Astrocyte (in vitro differentiated cells and primary cell): ENCODE results near the gene NCOR2.

Experiments
- EZH2 ChIP-seq: IDR thresholded peaks from 2 replicates; pipeline ENCODE4 v1.6.1; 2012; ENCODE audit warnings: mild to moderate bottlenecking, low read length, inconsistent platforms; ENCODE audit not compliant: insufficient read depth
- TF ChIP-seq, protein P1 (sequence below): IDR thresholded peaks from 2 replicates; pipeline ENCODE4 v1.5.1; 2011; ENCODE audit warnings: low read depth, mild to moderate bottlenecking, inconsistent platforms, low read length, moderate library complexity; ENCODE audit not compliant: insufficient read depth

DNA sequence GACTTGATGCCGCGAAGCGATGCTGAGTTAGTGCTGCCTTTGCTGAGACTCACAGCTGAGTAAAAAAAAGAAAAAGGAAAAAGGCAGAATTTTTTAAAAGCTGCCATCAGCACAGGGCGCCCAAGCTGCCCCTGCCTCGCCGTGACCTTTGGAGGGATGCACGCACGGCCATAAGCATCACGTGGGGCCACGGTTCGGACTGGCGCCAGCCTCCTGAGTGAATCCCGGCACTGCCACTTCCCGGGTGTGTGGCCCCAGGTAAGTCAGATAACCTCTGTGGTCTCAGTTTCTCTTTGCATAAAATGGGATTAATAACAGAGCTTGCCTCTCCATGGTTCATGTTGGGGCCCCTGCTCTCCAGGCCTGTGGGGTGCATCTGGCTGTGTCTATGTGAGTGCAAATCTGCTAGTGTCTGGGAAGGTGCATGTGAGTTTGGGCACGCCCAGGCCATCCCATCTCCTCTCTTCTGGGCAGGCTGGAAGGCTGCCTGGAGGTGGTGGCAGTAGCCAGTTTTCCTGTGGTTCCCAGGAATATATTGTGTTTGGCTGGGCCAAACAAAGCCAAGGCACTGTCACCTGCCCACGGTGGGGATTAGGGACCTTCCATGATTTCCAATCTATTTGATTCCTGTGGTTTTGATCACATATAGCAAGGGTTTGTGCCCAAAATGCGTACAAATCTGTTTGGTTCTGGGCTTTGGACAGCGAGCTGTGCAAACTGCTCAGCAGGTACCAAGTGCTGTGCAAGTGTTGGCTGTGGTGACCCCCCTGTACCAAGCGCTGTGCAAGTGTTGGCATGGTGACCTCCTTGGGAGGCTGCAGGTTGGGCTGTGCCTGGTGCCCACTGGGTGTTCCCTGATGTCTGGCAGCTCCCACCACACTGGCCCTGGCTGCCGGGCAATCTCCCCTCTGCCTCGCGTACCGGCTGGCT is 43.5 kb upstream of the NCOR2 start:
- TF ChIP-seq, protein P1, sequence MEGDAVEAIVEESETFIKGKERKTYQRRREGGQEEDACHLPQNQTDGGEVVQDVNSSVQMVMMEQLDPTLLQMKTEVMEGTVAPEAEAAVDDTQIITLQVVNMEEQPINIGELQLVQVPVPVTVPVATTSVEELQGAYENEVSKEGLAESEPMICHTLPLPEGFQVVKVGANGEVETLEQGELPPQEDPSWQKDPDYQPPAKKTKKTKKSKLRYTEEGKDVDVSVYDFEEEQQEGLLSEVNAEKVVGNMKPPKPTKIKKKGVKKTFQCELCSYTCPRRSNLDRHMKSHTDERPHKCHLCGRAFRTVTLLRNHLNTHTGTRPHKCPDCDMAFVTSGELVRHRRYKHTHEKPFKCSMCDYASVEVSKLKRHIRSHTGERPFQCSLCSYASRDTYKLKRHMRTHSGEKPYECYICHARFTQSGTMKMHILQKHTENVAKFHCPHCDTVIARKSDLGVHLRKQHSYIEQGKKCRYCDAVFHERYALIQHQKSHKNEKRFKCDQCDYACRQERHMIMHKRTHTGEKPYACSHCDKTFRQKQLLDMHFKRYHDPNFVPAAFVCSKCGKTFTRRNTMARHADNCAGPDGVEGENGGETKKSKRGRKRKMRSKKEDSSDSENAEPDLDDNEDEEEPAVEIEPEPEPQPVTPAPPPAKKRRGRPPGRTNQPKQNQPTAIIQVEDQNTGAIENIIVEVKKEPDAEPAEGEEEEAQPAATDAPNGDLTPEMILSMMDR = no peak
- no peak for TF ChIP-seq EZH2
